K562 (cell line): ENCODE measurements around the gene SORL1-AS1.

Experiments
- ATAC-seq: fragments of 200-7000 bp; cut with Tn5 transposase; 3 replicates; pipeline ENCODE4 v1.9.1; 2020; ENCODE audit warnings: moderate library complexity
- BruUV-seq: library from RNA; stranded (reverse); fragments of 400-500 nt; replicated peaks from 2 replicates; lab custom pipeline; 2021; lab: Mats Ljungman, UMichigan
- CTCF ChIA-PET: fragments of 300-600 bp; formaldehyde crosslinking; extraction: SDS; loops from one replicate; lab custom pipeline; 2021; ENCODE audit warnings: low intra/inter-chr PET ratio; lab: Yijun Ruan, JAX
- POLR2A ChIA-PET: fragments of 300-600, 350-650 bp; sonication (Branson Sonifier 250); formaldehyde crosslinking; extraction: SDS; loops from one replicate; lab custom pipeline; 2021; ENCODE audit warnings: antibody characterized with exemption, inconsistent platforms; lab: Yijun Ruan, JAX
- DNase-seq, 4 experiments: peaks; one replicate each; pipeline versions ENCODE4 v3.0.0 to v3.0.0-alpha.2; 2011 to 2018; ENCODE audit warnings: low spot score in 3 of 4, mixed read lengths in 3 of 4; ENCODE audit errors: extremely low read depth in 1 of 4
- FAIRE-seq: peaks from 2 replicates; lab custom pipeline; 2011; peaks lifted over from hg19 to GRCh38; lab: Jason Lieb, UNC
- H2AFZ ChIP-seq: 2 replicates; pipeline ENCODE4 v1.6.0; 2011; ENCODE audit warnings: low read depth, low read length, control low read depth, inconsistent platforms
- H3K27ac ChIP-seq: fragments of 200-600 bp; 3 replicates; pipeline ENCODE4 v1.8.0; 2011; ENCODE audit warnings: low read depth, mild to moderate bottlenecking, control low read depth, inconsistent platforms, low read length, moderate library complexity, mixed read lengths; ENCODE audit errors: extremely low read depth
- H3K27me3 ChIP-seq, 2 experiments: fragments of 300-600 bp in 1 of 2; 2 replicates in 1 of 2; 3 replicates in 1 of 2; pipeline versions ENCODE4 v1.6.0 to v1.8.0; 2011; ENCODE audit warnings: inconsistent platforms in 2 of 2, low read length in 2 of 2, mild to moderate bottlenecking in 1 of 2, mixed read lengths in 1 of 2, moderate library complexity in 1 of 2; ENCODE audit not compliant: control insufficient read depth in 2 of 2, insufficient read depth in 2 of 2
- H3K36me3 ChIP-seq: fragments of 300-600 bp; 3 replicates; pipeline ENCODE4 v1.8.0; 2011; ENCODE audit warnings: mild to moderate bottlenecking, low read length, inconsistent platforms; ENCODE audit not compliant: control insufficient read depth, insufficient read depth
- H3K4me1 ChIP-seq, 2 experiments: fragments of 200-600 bp in 1 of 2; replicated peaks in 1 of 2; 2 replicates in 1 of 2; 3 replicates in 1 of 2; pipeline versions ENCODE4 v1.5.1 to v1.8.0; 2011; ENCODE audit warnings: inconsistent platforms in 2 of 2, low read length in 2 of 2, mild to moderate bottlenecking in 1 of 2, mixed read lengths in 1 of 2, moderate library complexity in 1 of 2; ENCODE audit not compliant: control insufficient read depth in 2 of 2, insufficient read depth in 2 of 2
- H3K4me2 ChIP-seq: 2 replicates; pipeline ENCODE4 v1.6.1; 2011; ENCODE audit warnings: low read length, control low read depth, inconsistent platforms, mixed read lengths; ENCODE audit not compliant: insufficient read depth
- H3K4me3 ChIP-seq: fragments of 200-600 bp; sonication (generic), shearing (Covaris generic); 2 replicates; pipeline ENCODE4 v1.5.1; 2016; ENCODE audit warnings: control low read depth, inconsistent platforms
- H3K79me2 ChIP-seq: fragments of 200-600 bp; 3 replicates; pipeline ENCODE4 v1.8.0; 2011; ENCODE audit warnings: low read length, inconsistent platforms; ENCODE audit not compliant: control insufficient read depth, insufficient read depth
- H3K9ac ChIP-seq, 2 experiments: 2 replicates each; pipeline versions ENCODE4 v1.6.0 to v1.6.1; 2011; ENCODE audit warnings: low read depth in 2 of 2, low read length in 2 of 2, control low read depth in 1 of 2, inconsistent platforms in 1 of 2, mild to moderate bottlenecking in 1 of 2, mixed read lengths in 1 of 2; ENCODE audit not compliant: insufficient read depth in 1 of 2
- H3K9me1 ChIP-seq: one replicate; pipeline ENCODE4 v1.6.0; 2011; ENCODE audit warnings: inconsistent platforms, mild to moderate bottlenecking, low read length, moderate library complexity; ENCODE audit not compliant: control insufficient read depth, insufficient read depth
- H3K9me3 ChIP-seq: replicated peaks from 2 replicates; pipeline ENCODE4 v1.5.1; 2011; ENCODE audit warnings: low read depth, low read length, inconsistent platforms; ENCODE audit not compliant: control insufficient read depth, insufficient read depth
- H4K20me1 ChIP-seq: replicated peaks from 2 replicates; pipeline ENCODE4 v1.6.1; 2011; ENCODE audit warnings: low read length, inconsistent platforms, mixed read lengths; ENCODE audit not compliant: control insufficient read depth, insufficient read depth
- BHLHE40 ChIP-seq: IDR thresholded peaks from 2 replicates; pipeline ENCODE4 v1.6.1; 2011; ENCODE audit warnings: low read length, improper control_type of control experiment
- C11orf30 ChIP-seq: fragments of 450-650 bp; IDR thresholded peaks from 2 replicates; pipeline ENCODE4 v1.6.1; 2016; ENCODE audit warnings: low read depth, mild to moderate bottlenecking
- ESRRA ChIP-seq: fragments of 450-650 bp; IDR thresholded peaks from 2 replicates; pipeline ENCODE4 v1.6.1; 2014; ENCODE audit warnings: low read depth, mild to moderate bottlenecking, moderate library complexity, borderline replicate concordance
- GABPA ChIP-seq: fragments of 200-800 bp; sonication (Bioruptor generic); conservative IDR thresholded peaks from 2 replicates; pipeline ENCODE4 v1.6.1; 2016; ENCODE audit warnings: low read depth, missing genetic modification characterization, missing compliant biosample characterization
- HNRNPK ChIP-seq: fragments of 200-400 bp; formaldehyde crosslinking; IDR thresholded peaks from one replicate; pipeline ENCODE4 v1.6.1; 2018; ENCODE audit warnings: mild to moderate bottlenecking, low read depth, low read length; ENCODE audit not compliant: poor library complexity, severe bottlenecking
- MCM2 ChIP-seq: fragments of 450-650 bp; IDR thresholded peaks from 2 replicates; pipeline ENCODE4 v1.6.1; 2017; ENCODE audit warnings: low read depth, mild to moderate bottlenecking
- MEF2D ChIP-seq: conservative IDR thresholded peaks from 2 replicates; pipeline ENCODE4 v1.6.1; 2016; ENCODE audit warnings: low read depth, missing genetic modification characterization, missing compliant biosample characterization
- SMARCE1 ChIP-seq: fragments of 450-650 bp; IDR thresholded peaks from 2 replicates; pipeline ENCODE4 v1.7.1; 2016; ENCODE audit warnings: mild to moderate bottlenecking
- SMC3 ChIP-seq: conservative IDR thresholded peaks from 2 replicates; pipeline ENCODE4 v1.6.1; 2011; ENCODE audit warnings: low read depth, low read length, improper control_type of control experiment; ENCODE audit not compliant: insufficient read depth
- TAF7 ChIP-seq: fragments of 450-650 bp; IDR thresholded peaks from 2 replicates; pipeline ENCODE4 v1.6.1; 2016; ENCODE audit warnings: missing genetic modification characterization, missing compliant biosample characterization
- TBL1XR1 ChIP-seq, 2 experiments: IDR thresholded peaks; 2 replicates each; pipeline ENCODE4 v1.6.1; 2012; ENCODE audit warnings: improper control_type of control experiment in 2 of 2, low read length in 2 of 2, mild to moderate bottlenecking in 1 of 2
- ZHX1 ChIP-seq: fragments of 150-350 bp; conservative IDR thresholded peaks from 2 replicates; pipeline ENCODE4 v1.6.1; 2014; ENCODE audit warnings: low read length
- ZNF444 ChIP-seq: fragments of 250-450 bp; sonication (Bioruptor Pico); IDR thresholded peaks from 2 replicates; pipeline ENCODE4 v1.4.0; 2020; ENCODE audit warnings: mild to moderate bottlenecking, moderate library complexity
- WGBS: fragments of 100-300 bp; shearing (Covaris generic); methylation state at CpG from one replicate; pipeline ENCODE4 v1.1.6; 2016; ENCODE audit warnings: low coverage, mixed read lengths; ENCODE audit not compliant: insufficient coverage; ENCODE audit errors: missing lambda C conversion rate; 5-methylcytosine and 5-hydroxymethylcytosine counted together
- in situ Hi-C: fragments of 300-500 bp; cut with MboI; formaldehyde crosslinking; loops from 4 replicates; pipeline ENCODE4 v1.15.0; 2018; ENCODE audit warnings: inconsistent platforms, mixed read lengths
- intact Hi-C: fragments of 100-400 bp; cut with micrococcal nuclease; formaldehyde crosslinking; loops from 2 replicates; pipeline ENCODE4 v1.14.2; 2022
- TF ChIP-seq, protein P1 (sequence below): sonication (generic); formaldehyde crosslinking; IDR thresholded peaks from 2 replicates; pipeline ENCODE4 v1.8.1; 2023; ENCODE audit warnings: mild to moderate bottlenecking, missing genetic modification reagents
- TF ChIP-seq, protein P2 (sequence below): fragments of 450-650 bp; IDR thresholded peaks from 2 replicates; pipeline ENCODE4 v1.6.1; 2016; ENCODE audit warnings: mild to moderate bottlenecking
- TF ChIP-seq, protein P3 (sequence below): fragments of 250-450 bp; sonication (Bioruptor Pico); IDR thresholded peaks from 2 replicates; pipeline ENCODE4 v1.4.0; 2020

SORL1-AS1 gene

DNA sequence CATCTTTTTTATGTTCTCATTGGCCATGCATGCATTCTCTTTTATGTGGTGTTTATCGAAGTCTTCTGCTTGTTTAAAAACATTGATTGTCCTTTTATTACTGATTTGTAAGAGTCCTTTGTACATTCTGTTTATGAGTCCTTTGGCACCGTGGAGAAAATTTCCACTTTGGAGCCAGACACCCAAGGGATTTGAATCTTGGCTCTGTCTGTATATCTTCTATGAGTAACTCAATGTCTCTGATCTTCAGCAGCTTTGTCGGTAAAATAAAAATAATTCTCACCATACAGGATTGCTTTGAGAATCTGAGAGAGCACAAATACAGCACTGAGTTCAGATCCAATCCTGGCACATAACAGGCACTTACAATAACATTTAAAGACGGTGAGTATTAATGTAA, 13.4 kb downstream of the SORL1-AS1 start (continued):
- TF ChIP-seq, protein P1, sequence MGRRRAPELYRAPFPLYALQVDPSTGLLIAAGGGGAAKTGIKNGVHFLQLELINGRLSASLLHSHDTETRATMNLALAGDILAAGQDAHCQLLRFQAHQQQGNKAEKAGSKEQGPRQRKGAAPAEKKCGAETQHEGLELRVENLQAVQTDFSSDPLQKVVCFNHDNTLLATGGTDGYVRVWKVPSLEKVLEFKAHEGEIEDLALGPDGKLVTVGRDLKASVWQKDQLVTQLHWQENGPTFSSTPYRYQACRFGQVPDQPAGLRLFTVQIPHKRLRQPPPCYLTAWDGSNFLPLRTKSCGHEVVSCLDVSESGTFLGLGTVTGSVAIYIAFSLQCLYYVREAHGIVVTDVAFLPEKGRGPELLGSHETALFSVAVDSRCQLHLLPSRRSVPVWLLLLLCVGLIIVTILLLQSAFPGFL (CRISPR knock-in tag) = no peak
- no peak for TF ChIP-seq C11orf30
- TF ChIP-seq HNRNPK = no peak

DNA sequence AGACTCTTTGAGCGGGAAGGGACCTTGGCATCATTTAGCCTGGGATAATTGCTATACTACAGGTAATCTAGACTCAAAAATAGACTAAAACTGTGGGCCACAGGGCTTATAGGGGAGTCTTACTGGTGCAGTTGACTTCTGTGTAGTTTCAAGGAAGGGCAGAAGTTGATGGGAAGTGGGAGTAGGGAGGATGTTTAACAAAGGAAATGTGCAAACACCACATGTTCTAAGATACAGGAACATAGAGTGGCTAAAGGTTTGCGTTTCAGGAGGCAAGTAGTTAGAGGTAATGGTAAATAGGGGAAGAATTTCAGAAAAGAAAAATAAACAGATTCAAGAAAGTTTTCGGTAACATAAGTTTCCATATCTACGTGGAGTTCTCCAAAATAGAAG, 15.1 kb downstream of the SORL1-AS1 start:
- 0% methylated on average over 4 of the region's 4 CpGs for WGBS
- Histone ChIP-seq H3K27me3 (no peaks in the 10 kb centered on the region), H3K79me2 (no peaks in the 10 kb centered on the region), H3K4me1 (no peaks in the 10 kb centered on the region), H3K9me1 (no peaks in the 10 kb centered on the region), H3K36me3 (no peaks in the 10 kb centered on the region), H3K4me3 (no peak overlapping the region), H3K27ac (no peak overlapping the region), H3K9me3 (no peaks in the 10 kb centered on the region), H3K9ac (no peak overlapping the region), H4K20me1 (no peaks in the 10 kb centered on the region), H2AFZ (no peak overlapping the region), H3K4me2 (no peak overlapping the region)
- ATAC-seq = no peak
- ChIA-PET POLR2A (no interaction called here), CTCF (no interaction called here)
- FAIRE-seq = no peak
- in situ Hi-C loops = no loop called here
- DNase-seq = no peak
- intact Hi-C loops = no loop called here
- no TSS peak for BruUV-seq
- no peak for TF ChIP-seq TAF7
- TF ChIP-seq ZNF444 (CRISPR knock-in tag) = no peak
- no peak for TF ChIP-seq BHLHE40
- TF ChIP-seq ZHX1 = no peak
- TF ChIP-seq GABPA (tag) = no peak
- no peak for TF ChIP-seq MEF2D (tag)
- TF ChIP-seq SMARCE1 = no peak
- TF ChIP-seq, protein P2, sequence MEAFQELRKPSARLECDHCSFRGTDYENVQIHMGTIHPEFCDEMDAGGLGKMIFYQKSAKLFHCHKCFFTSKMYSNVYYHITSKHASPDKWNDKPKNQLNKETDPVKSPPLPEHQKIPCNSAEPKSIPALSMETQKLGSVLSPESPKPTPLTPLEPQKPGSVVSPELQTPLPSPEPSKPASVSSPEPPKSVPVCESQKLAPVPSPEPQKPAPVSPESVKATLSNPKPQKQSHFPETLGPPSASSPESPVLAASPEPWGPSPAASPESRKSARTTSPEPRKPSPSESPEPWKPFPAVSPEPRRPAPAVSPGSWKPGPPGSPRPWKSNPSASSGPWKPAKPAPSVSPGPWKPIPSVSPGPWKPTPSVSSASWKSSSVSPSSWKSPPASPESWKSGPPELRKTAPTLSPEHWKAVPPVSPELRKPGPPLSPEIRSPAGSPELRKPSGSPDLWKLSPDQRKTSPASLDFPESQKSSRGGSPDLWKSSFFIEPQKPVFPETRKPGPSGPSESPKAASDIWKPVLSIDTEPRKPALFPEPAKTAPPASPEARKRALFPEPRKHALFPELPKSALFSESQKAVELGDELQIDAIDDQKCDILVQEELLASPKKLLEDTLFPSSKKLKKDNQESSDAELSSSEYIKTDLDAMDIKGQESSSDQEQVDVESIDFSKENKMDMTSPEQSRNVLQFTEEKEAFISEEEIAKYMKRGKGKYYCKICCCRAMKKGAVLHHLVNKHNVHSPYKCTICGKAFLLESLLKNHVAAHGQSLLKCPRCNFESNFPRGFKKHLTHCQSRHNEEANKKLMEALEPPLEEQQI = no peak
- no peak for TF ChIP-seq MCM2
- TF ChIP-seq ESRRA = no peak
- TF ChIP-seq, protein P3, sequence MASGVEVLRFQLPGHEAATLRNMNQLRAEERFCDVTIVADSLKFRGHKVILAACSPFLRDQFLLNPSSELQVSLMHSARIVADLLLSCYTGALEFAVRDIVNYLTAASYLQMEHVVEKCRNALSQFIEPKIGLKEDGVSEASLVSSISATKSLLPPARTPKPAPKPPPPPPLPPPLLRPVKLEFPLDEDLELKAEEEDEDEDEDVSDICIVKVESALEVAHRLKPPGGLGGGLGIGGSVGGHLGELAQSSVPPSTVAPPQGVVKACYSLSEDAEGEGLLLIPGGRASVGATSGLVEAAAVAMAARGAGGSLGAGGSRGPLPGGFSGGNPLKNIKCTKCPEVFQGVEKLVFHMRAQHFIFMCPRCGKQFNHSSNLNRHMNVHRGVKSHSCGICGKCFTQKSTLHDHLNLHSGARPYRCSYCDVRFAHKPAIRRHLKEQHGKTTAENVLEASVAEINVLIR (CRISPR knock-in tag) = no peak
- TF ChIP-seq TBL1XR1 (IDR thresholded peaks at IDR 0.05; ENCODE audit: low read length in 2 of 2) = no peak
- no peak for TF ChIP-seq SMC3
